ENCODE data around the gene UBL4B.

- TF ChIP-seq TCF7L2 (IDR thresholded peaks at IDR 0.05; ENCODE audit: borderline replicate concordance, low read depth, low read length) (no peak), REST (tag by site-specific recombination; IDR thresholded peaks at IDR 0.05) (no peak), ZNF24 (tag by site-specific recombination; IDR thresholded peaks at IDR 0.05) (no peak), ZNF658 (tag by site-specific recombination; IDR thresholded peaks at IDR 0.05) (no peak), ELK4 (IDR thresholded peaks at IDR 0.05; ENCODE audit: borderline replicate concordance, low read depth, low read length) (no peak), ZNF157 (tag by site-specific recombination; IDR thresholded peaks at IDR 0.05) (no peak)
Observed at GRCh38 chr1:110112656-110113055, 413 bp downstream of the UBL4B start.

All from HEK293 (cell line).